CD14-positive monocyte (primary cell): ENCODE results near the gene NRXN3. TPM values are rescaled to one million over a fixed set of nuclear protein-coding genes. Genes with fewer than 3 reads are reported as not detected.

Experiments
- DNase-seq, 3 donors: peaks; one replicate each; pipeline ENCODE4 v3.0.0-alpha.2; 2011 to 2022
- H2AFZ ChIP-seq: 2 replicates; pipeline ENCODE4 v1.6.0; 2012; ENCODE audit warnings: mild to moderate bottlenecking, low read depth, low read length, inconsistent platforms; ENCODE audit not compliant: insufficient read depth, poor library complexity, severe bottlenecking
- H3K27ac ChIP-seq, 2 donors: 1 replicate in 1 of 2; 2 replicates in 1 of 2; pipeline ENCODE4 v1.5.1; 2012 to 2013; ENCODE audit warnings: low read length in 2 of 2, control low read depth in 1 of 2, inconsistent platforms in 1 of 2, low read depth in 1 of 2, mild to moderate bottlenecking in 1 of 2
- H3K27me3 ChIP-seq, 2 donors: one replicate each; pipeline versions ENCODE4 v1.6.0 to v1.6.1; 2011 to 2013; ENCODE audit warnings: low read length in 2 of 2; ENCODE audit not compliant: control insufficient read depth in 2 of 2, insufficient read depth in 2 of 2
- H3K36me3 ChIP-seq, 2 donors: replicated peaks in 1 of 2; 1 replicate in 1 of 2; 2 replicates in 1 of 2; pipeline versions ENCODE4 v1.5.1 to v1.6.1; 2012 to 2013; ENCODE audit warnings: low read length in 2 of 2, control low read depth in 1 of 2, inconsistent platforms in 1 of 2, mild to moderate bottlenecking in 1 of 2; ENCODE audit not compliant: insufficient read depth in 2 of 2, control insufficient read depth in 1 of 2
- H3K4me1 ChIP-seq, 2 donors: 1 replicate in 1 of 2; 2 replicates in 1 of 2; pipeline versions ENCODE4 v1.5.1 to v1.6.1; 2012 to 2013; ENCODE audit warnings: low read length in 2 of 2, control low read depth in 1 of 2, inconsistent platforms in 1 of 2, mild to moderate bottlenecking in 1 of 2, moderate library complexity in 1 of 2; ENCODE audit not compliant: insufficient read depth in 2 of 2, control insufficient read depth in 1 of 2
- H3K4me2 ChIP-seq: replicated peaks from 2 replicates; pipeline ENCODE3; 2012; ENCODE audit warnings: low read length, moderate library complexity, mild to moderate bottlenecking; ENCODE audit not compliant: poor library complexity, severe bottlenecking; ENCODE audit errors: extremely low read depth
- H3K4me3 ChIP-seq, 3 experiments: fragments of 200-600 bp in 1 of 3; sonication (generic) in 1 of 3; replicated peaks in 1 of 3; 1 replicate in 2 of 3; 2 replicates in 1 of 3; pipeline ENCODE4 v1.5.1; 2011 to 2013; ENCODE audit warnings: low read length in 3 of 3, mild to moderate bottlenecking in 3 of 3, control low read depth in 2 of 3, low read depth in 2 of 3, inconsistent platforms in 1 of 3, moderate library complexity in 1 of 3
- H3K79me2 ChIP-seq: 2 replicates; pipeline ENCODE4 v1.6.0; 2012; ENCODE audit warnings: mild to moderate bottlenecking, control low read depth, inconsistent platforms, low read length, moderate library complexity; ENCODE audit not compliant: insufficient read depth
- H3K9ac ChIP-seq: 2 replicates; pipeline ENCODE4 v1.6.0; 2017; ENCODE audit warnings: low read length, mild to moderate bottlenecking; ENCODE audit not compliant: insufficient read depth, poor library complexity, severe bottlenecking
- H3K9me3 ChIP-seq, 2 donors: replicated peaks in 1 of 2; 1 replicate in 1 of 2; 2 replicates in 1 of 2; pipeline versions ENCODE4 v1.5.1 to v1.6.1; 2012 to 2013; ENCODE audit warnings: low read length in 2 of 2, control low read depth in 1 of 2; ENCODE audit not compliant: control insufficient read depth in 1 of 2, insufficient read depth in 1 of 2
- H4K20me1 ChIP-seq: 2 replicates; pipeline ENCODE4 v1.6.0; 2012; ENCODE audit warnings: mild to moderate bottlenecking, low read length, control low read depth, moderate library complexity; ENCODE audit not compliant: insufficient read depth
- H3K27ac Mint-ChIP-seq, 7 donors: one replicate each; pipeline ENCODE4 v1.8.0; 2020; ENCODE audit warnings: mild to moderate bottlenecking in 7 of 7, mixed read lengths in 7 of 7, moderate library complexity in 6 of 7, inconsistent platforms in 2 of 7
- H3K27me3 Mint-ChIP-seq, 3 donors: one replicate each; pipeline ENCODE4 v1.8.0; 2021 to 2022; ENCODE audit warnings: low read depth in 3 of 3, mild to moderate bottlenecking in 3 of 3, mixed read lengths in 3 of 3, moderate library complexity in 3 of 3, inconsistent platforms in 1 of 3
- H3K36me3 Mint-ChIP-seq, 2 donors: one replicate each; pipeline ENCODE4 v1.8.0; 2020; ENCODE audit warnings: mixed read lengths in 2 of 2, inconsistent platforms in 1 of 2, mild to moderate bottlenecking in 1 of 2
- H3K4me1 Mint-ChIP-seq: one replicate; pipeline ENCODE4 v1.8.0; 2020; ENCODE audit warnings: mild to moderate bottlenecking, mixed read lengths
- H3K4me3 Mint-ChIP-seq, 2 donors: one replicate each; pipeline ENCODE4 v1.8.0; 2020; ENCODE audit warnings: mild to moderate bottlenecking in 2 of 2, mixed read lengths in 2 of 2, moderate library complexity in 1 of 2
- H3K9me3 Mint-ChIP-seq, 7 donors: one replicate each; pipeline ENCODE4 v1.8.0; 2020 to 2022; ENCODE audit warnings: mixed read lengths in 7 of 7, mild to moderate bottlenecking in 6 of 7, moderate library complexity in 6 of 7, inconsistent platforms in 2 of 7
- CTCF ChIP-seq: fragments of 200-600 bp; IDR thresholded peaks from one replicate; pipeline ENCODE4 v1.8.0; 2022; ENCODE audit warnings: antibody characterized with exemption, mild to moderate bottlenecking
- WGBS: methylation state at CpG from one replicate; pipeline ENCODE4 v1.1.5; 2013; ENCODE audit warnings: missing lambda C conversion rate; ENCODE audit not compliant: insufficient coverage; 5-methylcytosine and 5-hydroxymethylcytosine counted together
- intact Hi-C, 2 donors: fragments of 100-400 bp; cut with micrococcal nuclease; formaldehyde crosslinking; loops; one replicate each; pipeline versions ENCODE4 v1.15.0 to v1.15.1; 2023
- polyA plus RNA-seq, 3 donors: library from polyadenylated mRNA; depleted of rRNA in 1 of 3; unstranded in 2 of 3; stranded (reverse) in 1 of 3; fragments of 300-500 nt in 2 of 3; fragments of >200 nt in 1 of 3; fragmentation: Illumina TruSeq in 2 of 3; gene quantifications; 1 replicate in 2 of 3; 2 replicates in 1 of 3; pipeline ENCODE4 v1.2.3, GENCODE V29; 2012 to 2021

NRXN3 gene
- polyA plus RNA-seq, 3 donors: not detected

GRCh38 chr14:79614448-79614847 lies 1444.3 kb downstream of the NRXN3 start:
- no peaks in the 10 kb centered on the region for H3K36me3 ChIP-seq
- Mint-ChIP-seq H3K27me3 (peaks cover 0 to 6% (median 4%) of the 10 kb centered on the region in 3 donors), H3K27ac (no peak overlapping the region), H3K36me3 (no peaks in the 10 kb centered on the region), H3K4me1 (no peaks in the 10 kb centered on the region), H3K9me3 (peaks cover 0 to 8% (median 3%) of the 10 kb centered on the region in 7 donors), H3K4me3 (no peak overlapping the region)
- H4K20me1 ChIP-seq: no peaks in the 10 kb centered on the region
- DNase-seq: no peak
- no peaks in the 10 kb centered on the region for H3K27me3 ChIP-seq
- H3K9ac ChIP-seq: no peak overlapping the region
- no peak overlapping the region for H3K4me3 ChIP-seq
- no peak overlapping the region for H3K27ac ChIP-seq
- no peaks in the 10 kb centered on the region for H3K9me3 ChIP-seq
- intact Hi-C loops: no loop called here
- TF ChIP-seq CTCF: no peak
- H3K79me2 ChIP-seq: no peaks in the 10 kb centered on the region
- H2AFZ ChIP-seq: no peak overlapping the region
- no peak overlapping the region for H3K4me2 ChIP-seq
- WGBS: no CpG with 5 or more reads among the region's 5 CpGs
- no peaks in the 10 kb centered on the region for H3K4me1 ChIP-seq

- no peak overlapping the region for H2AFZ ChIP-seq
- peaks cover 0 to 7% (median 6%) of the 10 kb centered on the region in 7 donors for H3K9me3 Mint-ChIP-seq
- no peak overlapping the region for H3K4me3 Mint-ChIP-seq
- H4K20me1 ChIP-seq: no peaks in the 10 kb centered on the region
- no peaks in the 10 kb centered on the region for H3K4me1 Mint-ChIP-seq
- no peaks in the 10 kb centered on the region for H3K27me3 ChIP-seq
- H3K27me3 Mint-ChIP-seq: no peaks in the 10 kb centered on the region
- H3K36me3 Mint-ChIP-seq: no peaks in the 10 kb centered on the region
- no peak for TF ChIP-seq CTCF
- H3K36me3 ChIP-seq: no peaks in the 10 kb centered on the region
- no peak for DNase-seq
- no peak overlapping the region for H3K4me3 ChIP-seq
- no peaks in the 10 kb centered on the region for H3K79me2 ChIP-seq
- H3K9me3 ChIP-seq: peaks cover 0 to 13% of the 10 kb centered on the region in 2 donors
- no peak overlapping the region for H3K9ac ChIP-seq
- intact Hi-C loops: no loop called here
- no peaks in the 10 kb centered on the region for H3K4me1 ChIP-seq
- no peak overlapping the region for H3K4me2 ChIP-seq
- no peak overlapping the region for H3K27ac Mint-ChIP-seq
- H3K27ac ChIP-seq: no peak overlapping the region
Observed at GRCh38 chr14:79627058-79627457, 1456.9 kb downstream of the NRXN3 start.
